HEK293T (cell line): ENCODE data around the gene NET1.

ENCODE experiments used
- ARNT ChIP-seq: fragments of 450-650 bp; IDR thresholded peaks from 2 replicates; pipeline ENCODE4 v1.6.1; 2017; ENCODE audit warnings: mild to moderate bottlenecking
- BHLHE40 ChIP-seq: fragments of 450-650 bp; IDR thresholded peaks from 2 replicates; pipeline ENCODE4 v1.6.1; 2016; ENCODE audit warnings: mild to moderate bottlenecking, moderate library complexity, borderline replicate concordance
- ELF4 ChIP-seq: fragments of 450-650 bp; IDR thresholded peaks from 2 replicates; pipeline ENCODE4 v1.6.1; 2017; ENCODE audit warnings: antibody characterized with exemption
- FOXA1 ChIP-seq: fragments of 450-650 bp; IDR thresholded peaks from 2 replicates; pipeline ENCODE4 v1.6.1; 2016; ENCODE audit warnings: mild to moderate bottlenecking
- FOXK2 ChIP-seq: fragments of 450-650 bp; IDR thresholded peaks from 2 replicates; pipeline ENCODE4 v1.6.1; 2016; ENCODE audit warnings: mild to moderate bottlenecking
- FOXM1 ChIP-seq: fragments of 450-650 bp; IDR thresholded peaks from 2 replicates; pipeline ENCODE4 v1.6.1; 2017; ENCODE audit warnings: mild to moderate bottlenecking, borderline replicate concordance
- HDGF ChIP-seq: fragments of 450-650 bp; IDR thresholded peaks from 2 replicates; pipeline ENCODE4 v1.6.1; 2017; ENCODE audit warnings: antibody characterized with exemption, borderline replicate concordance
- L3MBTL2 ChIP-seq: fragments of 450-650 bp; conservative IDR thresholded peaks from 2 replicates; pipeline ENCODE4 v1.6.1; 2016; ENCODE audit warnings: mild to moderate bottlenecking
- LEF1 ChIP-seq: fragments of 450-650 bp; IDR thresholded peaks from 2 replicates; pipeline ENCODE4 v1.6.1; 2017; ENCODE audit warnings: mild to moderate bottlenecking, borderline replicate concordance
- PKNOX1 ChIP-seq: fragments of 450-650 bp; IDR thresholded peaks from 2 replicates; pipeline ENCODE4 v1.6.1; 2016
- SP1 ChIP-seq: fragments of 450-650 bp; IDR thresholded peaks from 2 replicates; pipeline ENCODE4 v1.6.1; 2017
- SUZ12 ChIP-seq: fragments of 450-650 bp; IDR thresholded peaks from 2 replicates; pipeline ENCODE4 v1.6.1; 2016; ENCODE audit warnings: mild to moderate bottlenecking
- TARDBP ChIP-seq: fragments of 450-650 bp; IDR thresholded peaks from 2 replicates; pipeline ENCODE4 v1.6.1; 2016

- TF ChIP-seq FOXA1 (no peak), L3MBTL2 (peak; percentile 91), SUZ12 (no peak), HDGF (no peak), SP1 (no peak), FOXM1 (no peak), ARNT (no peak), ELF4 (no peak), BHLHE40 (no peak), FOXK2 (no peak), LEF1 (no peak), PKNOX1 (no peak), TARDBP (no peak)
Measured at GRCh38 chr10:5446390-5446926, 34.1 kb downstream of the NET1 start.
